ENCODE measurements around the gene PRAC2.

PRAC2 gene

DNA sequence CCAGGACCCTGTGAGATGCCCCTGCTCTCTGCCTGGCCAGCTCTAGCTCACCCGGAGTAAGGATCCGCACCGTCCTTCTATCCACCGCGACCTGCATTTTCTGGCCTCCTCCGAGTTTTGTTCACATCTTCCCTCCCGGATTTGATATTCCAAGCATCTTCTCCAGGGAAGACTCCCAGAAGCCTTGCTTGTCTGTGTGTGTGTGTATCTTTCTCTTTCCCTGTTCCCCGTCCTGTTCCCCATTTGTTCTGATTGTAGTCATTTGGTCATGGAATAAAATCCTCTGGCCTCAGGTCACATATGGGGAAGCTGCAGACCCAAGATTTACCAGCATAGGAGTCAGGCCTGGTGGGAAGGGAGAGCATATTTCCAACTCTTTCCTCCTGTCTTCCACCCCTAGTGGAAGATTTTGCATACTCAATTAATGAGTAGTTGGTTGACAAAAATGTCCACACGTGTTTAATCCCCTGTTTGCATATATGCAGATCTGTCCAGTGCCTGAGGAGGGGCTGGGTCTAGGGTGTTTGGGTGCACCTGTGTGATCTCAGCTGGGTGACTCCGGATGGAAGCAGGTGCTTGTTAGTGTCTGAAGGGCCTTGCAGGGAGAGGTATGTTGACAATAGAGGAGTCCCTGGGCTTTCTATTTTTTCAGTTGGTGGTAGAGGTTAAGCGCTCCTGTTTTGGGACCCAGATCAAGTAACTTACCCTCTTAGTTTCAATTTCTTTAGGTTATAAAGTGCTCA, 2.5 kb upstream of the PRAC2 start:
- DNase-seq = no peak

- no peak for DNase-seq
These were observed 2.0 kb upstream of the PRAC2 start for GRCh38 chr17:48721009-48721402.

DNA sequence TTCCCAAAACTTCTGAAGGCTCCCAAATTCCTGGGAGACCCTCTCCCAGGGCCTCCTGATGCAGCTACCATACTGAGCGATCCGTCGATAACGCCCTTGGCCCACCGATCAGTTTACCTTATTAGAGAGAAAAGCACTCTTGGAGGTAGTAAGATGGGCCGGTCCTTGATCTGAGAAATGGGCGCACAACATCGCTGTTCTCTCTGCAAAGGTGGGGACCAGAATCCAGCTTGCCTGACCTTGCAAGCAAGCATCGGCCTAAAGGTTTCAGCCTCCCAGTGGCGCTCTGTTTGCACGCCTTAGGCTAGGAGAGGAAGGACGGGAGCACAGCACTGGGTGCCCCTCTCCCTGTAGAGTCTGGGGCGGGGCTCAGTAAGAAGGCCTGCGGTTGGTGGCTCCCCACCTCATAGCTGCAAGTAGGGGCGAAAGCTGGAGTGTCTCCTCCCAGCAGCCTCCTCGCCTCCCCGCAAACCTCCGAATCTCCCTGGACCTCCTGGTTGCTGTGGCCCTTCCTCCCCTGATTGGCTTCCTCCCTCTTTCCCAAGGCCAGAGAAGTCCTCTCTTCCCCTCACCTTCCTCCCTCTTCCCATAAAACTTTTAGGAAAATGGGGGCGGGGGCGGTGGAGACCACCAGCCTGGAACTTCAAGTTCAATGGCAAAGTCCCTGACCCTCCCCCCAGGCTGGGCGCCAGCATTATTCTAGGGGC, 631 bp upstream of the PRAC2 start, which contains the start of gene PRAC1:
PRAC1 (minus strand) TSS at position 318 of the 707 bp plus-strand sequence; CDS start at position 192, 126 bp downstream.
- no peak for DNase-seq

- no peak for DNase-seq
These were observed 652 bp downstream of the PRAC2 start for GRCh38 chr17:48723423-48724250.

- DNase-seq = peak; percentile 82 to 90
These were observed 1.4 kb downstream of the PRAC2 start for GRCh38 chr17:48724251-48725003.

- no peak for DNase-seq
These were observed 2.0 kb downstream of the PRAC2 start for GRCh38 chr17:48725004-48725287.

DNA sequence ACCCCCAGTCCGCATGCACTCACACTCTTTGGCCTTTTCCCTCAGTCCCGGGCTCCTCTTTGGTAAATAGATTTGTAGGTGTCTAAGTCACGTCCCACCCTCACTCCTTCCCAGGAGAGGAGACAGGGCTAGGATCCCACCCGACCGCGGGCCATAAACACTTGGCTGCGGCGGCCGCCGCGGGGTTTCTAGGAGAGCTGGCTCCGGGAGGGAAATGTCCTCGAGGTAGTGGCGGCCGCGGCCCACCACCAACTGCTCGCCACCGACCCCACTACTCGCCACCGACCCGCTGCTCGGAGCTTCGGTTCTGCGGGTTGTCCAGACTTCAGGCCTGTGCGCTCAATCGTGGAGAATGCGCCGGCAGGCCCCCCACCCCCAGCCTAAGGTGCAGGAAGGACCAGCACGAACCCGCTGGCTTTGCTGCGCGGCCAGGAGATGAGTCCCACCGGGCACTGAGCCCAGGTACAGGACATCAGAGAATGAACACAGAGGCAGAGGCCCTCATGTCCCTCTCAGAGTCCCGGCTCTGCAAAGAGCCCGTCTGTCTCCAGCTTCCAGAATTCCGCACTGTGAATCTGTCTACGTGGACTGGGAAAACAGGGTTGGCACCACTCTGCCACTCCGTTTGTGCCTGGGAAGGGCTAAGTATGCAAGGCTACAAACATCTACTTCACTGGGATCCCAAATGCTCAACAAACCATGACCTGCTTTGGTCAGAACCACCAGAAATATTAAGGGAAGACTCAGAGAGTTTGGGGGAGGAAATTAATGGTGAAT, 2.5 kb downstream of the PRAC2 start:
- no peak for DNase-seq

DNA sequence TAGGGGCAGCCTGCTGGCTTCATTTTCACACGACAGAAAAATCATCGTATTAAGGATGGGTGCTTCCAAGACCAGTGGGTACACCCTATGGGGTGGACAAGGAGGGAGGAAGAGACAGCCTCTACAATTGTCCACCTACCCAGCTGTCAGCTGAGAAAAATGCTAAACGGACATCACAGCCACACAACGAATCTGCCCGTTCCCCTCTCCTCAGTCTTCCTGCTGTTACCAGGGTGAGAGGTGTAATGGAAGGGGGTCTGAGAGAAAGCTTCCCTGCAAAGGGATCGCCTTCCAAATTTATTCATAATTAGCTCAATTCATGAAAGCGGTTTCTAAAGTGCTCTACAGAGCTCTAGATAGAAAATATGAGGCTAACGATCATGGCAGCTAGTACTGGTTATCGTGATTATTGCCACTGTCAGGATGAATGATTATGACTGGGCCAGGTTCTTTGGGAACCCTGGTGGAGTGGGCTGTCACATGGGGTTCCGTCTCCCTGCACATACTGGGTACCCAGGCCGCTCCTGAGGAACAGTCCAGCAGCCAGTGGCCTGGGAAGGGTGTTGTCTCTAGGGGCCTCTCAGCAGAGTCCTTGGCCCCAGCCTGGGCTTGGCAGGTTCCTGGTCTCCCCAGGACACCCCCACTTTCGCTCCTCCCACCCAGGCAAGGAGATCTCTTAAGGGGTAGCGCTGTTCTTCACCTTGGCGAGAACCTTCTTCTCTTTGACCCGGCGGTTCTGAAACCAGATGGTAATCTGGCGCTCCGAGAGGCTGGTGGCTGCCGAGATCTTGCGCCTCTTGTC, 3.3 kb downstream of the PRAC2 start:
- no peak for DNase-seq

- no peak for DNase-seq
These were observed 3.9 kb downstream of the PRAC2 start for GRCh38 chr17:48726916-48727286.

DNA sequence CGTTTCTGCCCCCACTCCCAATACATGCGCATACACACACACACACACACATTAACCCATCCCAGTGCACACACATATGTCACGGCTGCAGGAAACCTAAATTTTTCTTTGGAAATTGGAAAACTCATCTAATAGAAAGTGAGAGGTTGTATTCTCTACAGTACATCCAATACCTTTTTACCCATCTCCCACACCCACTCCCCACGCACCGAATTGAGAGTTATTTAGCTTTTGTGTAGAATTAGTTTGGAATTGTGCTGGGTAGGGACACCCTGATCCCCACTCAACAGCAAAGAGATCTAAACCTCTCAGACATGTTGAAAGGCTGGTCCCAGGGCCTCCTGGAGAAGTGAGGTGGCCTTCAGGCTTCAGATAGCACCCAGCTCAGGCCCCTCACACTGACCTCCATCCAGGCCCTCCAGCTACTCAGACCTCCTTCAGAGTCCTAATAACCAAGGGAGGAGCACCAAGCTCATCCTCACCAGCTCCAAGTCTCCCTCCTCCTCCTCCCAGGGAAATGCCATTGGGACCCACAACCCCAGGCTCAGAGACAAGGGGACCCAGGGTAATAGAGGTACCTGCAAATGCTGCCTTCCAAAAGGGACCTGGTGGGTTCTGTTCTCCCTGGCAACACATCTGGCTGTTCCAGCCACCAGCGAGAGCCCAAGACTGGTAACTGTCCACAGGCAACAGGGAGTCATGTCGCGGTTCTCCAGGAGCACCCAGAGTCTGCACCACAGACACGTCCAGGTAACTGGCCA, 4.6 kb downstream of the PRAC2 start:
- no peak for DNase-seq

- peak in 1 of 2 donors; percentile 62 for DNase-seq
These were observed 5.5 kb downstream of the PRAC2 start, which contains the start of gene HOXB13 for GRCh38 chr17:48728232-48729231. HOXB13 (minus strand) TSS chr17:48728750; CDS start chr17:48728593, 157 bp downstream.

GRCh38 chr17:48729335-48730239, 6.6 kb downstream of the PRAC2 start:
- no peak for DNase-seq

DNA sequence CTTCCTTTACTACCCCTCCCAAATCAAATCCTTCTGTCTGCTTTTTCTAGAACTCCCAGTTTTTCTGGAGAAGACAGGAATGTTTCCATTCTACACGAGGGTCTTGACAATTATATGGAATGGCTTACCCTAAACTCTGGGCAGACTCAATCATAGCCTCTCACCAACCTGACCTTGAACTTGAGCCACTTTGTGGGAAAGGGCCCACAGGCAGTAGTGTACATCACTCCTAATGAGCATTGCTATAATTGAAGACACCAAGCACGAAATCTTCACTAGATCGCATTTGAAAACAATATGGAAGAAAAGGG, 7.2 kb downstream of the PRAC2 start:
- DNase-seq = no peak

DNA sequence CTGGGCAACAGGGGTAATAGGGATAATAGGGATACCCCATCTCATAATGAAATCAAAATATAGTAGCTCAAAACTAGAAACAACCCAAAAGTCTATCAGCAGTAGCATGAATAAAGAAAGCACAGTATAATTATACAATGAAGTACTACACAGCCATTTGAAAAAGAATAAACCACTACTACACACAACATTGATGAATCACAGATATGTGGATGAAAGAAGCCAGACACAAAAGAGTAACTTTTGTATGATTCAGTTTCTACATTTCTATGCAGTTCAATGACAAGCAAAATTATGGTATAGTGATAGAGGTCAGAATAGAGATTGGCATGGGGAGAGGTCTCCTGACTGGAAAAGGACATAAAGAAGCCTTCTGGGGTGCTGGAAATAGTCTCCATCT, 8.4 kb downstream of the PRAC2 start:
- no peak for DNase-seq

DNA sequence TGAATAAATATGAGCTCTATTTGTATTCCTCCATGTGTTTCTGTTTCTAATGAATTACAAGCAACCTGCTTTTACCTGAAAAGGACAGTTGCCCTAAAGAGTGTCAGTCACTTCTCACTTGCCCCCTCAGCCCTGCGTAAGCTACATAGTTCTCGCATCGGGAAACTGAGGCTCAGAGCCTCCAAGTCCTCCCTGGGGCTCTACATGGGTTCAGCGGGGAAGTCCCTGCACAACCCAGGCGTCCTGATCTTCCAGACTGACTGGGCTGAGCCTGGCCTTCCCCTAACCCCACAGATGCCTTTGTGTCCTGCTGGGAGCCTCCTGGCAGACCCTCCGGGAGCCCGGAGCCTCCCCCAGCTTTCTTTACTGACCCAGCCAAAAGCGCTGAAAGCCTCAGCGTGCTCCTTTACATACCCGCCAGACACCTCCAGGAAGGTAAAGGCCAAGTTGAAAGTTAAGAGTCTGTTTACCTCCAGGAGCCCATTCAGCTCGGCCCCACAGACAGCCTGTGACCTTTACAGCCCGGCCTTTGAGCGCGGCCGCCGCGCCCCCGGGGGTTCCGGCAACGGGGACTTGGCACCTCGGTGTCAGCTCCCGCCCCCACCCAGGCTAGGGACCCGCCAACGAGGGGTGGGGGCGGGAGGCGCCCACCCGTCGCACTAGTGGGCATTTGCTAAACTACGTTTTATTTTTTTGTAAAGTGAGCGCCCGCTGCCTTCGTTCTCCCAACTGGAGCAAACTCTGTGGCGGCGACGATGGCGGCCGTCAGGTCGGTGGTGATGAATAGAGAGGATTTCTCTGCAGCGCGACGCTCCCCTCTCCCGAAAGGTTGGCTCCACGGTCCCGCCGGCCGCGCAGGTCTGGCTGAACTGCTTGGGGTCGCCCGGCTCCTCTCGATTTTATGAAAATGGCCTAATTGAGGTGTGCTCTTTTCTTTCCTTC, 10.0 kb downstream of the PRAC2 start:
- no peak for DNase-seq

DNA sequence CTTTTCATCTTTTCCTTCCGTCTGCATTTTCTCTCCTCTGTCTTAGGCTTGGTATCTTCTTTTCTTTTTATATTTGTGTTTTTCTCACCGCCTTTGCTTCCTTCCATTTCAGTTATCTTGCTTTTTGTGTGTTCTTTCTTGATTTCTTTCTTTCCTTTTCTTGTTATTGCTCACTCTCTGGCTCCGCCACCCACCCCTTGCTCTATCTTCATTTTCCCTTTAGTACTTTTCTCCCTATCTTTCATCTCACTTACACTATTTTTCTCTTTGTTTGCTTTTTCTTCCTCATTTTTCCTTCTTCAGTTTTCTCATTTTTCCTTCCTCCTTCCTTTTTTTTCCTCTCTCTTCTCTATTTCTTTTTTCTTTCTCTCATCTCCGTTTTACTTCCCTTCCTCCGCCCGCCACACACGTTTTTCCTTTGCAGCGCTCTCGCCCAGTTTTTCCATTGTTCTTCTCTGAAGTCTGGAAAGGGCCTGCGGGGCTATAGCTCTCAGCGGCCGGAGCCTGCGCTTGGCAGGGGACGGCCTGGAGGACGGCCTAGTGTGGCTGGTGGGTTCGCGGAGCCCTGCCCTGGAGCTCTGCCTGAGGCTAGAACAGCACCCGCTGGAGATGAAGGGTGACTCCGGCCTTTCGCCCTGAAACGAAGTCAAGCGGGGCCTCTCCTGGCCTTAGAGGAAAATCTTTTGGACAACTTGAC, 10.8 kb downstream of the PRAC2 start:
- no peak for DNase-seq

Data from stimulated activated CD4-positive, alpha-beta T cell treated with anti-CD3 and anti-CD28 coated beads, Interleukin-2, amount 100 ng/mL, for 24 hours (primary cell).